ENCODE results near the gene NOL4L. TPM values are rescaled to one million over a fixed set of nuclear protein-coding genes. Genes with fewer than 3 reads are reported as not detected.
A peak's percentile ranks its signal among the peaks of the same experiment; 100 is the strongest.

The NOL4L gene
- total RNA-seq: 10 to 100 TPM; 21.8 to 22.1 TPM

DNA sequence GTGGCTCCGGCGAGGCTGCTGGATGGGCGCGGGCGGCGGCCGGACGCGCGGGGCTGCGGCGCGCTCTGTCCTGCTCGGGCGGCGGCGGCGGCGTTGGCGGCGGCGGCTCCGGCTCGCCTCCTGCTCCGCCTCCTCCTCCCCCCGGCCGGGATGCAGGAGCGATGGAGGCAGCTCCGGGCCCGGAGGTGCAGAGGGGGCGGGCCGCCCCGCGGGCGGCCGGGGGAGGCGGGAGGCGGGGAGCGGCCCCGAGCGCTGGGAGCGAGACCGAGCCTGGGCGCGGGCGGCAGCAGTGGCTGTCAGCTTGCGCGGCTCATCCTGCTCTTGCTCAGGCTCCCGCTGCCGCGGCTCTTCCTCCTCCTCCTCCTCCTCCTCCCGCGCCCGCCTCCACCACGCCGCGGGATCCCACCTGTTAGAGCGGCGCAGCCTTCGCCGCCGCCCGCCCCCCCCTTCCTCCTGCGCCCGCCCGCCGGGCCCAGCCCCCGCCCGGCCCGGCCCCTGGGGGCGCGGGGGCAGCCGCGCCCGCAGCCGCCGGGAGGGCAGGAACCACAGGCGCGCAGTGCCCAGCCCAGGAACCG lies at the start of gene NOL4L:
Gene NOL4L (minus strand): TSS at position 323 of the 575 bp plus-strand sequence. CDS start 443 bp downstream, outside the sequence.
- intact Hi-C loops (cut with micrococcal nuclease): loop anchor here (1.0 kb wide), 1 partner anchor 49 kb away; no protein-coding TSS in a partner anchor
- no peaks in the 10 kb centered on the region for H3K9me3 Mint-ChIP-seq
- H3K4me1 Mint-ChIP-seq (ENCODE audit: low read depth): peaks cover 30% of the 10 kb centered on the region
- CTCF ChIA-PET: interaction anchor here (1.3 to 1.6 kb wide), 2 partner anchors 46 to 63 kb away, joined by 4 read pairs; no protein-coding TSS in a partner anchor
- POLR2A ChIA-PET: interaction anchor here (1.2 to 1.4 kb wide), 2 partner anchors 48 to 51 kb away, joined by 3 read pairs; no protein-coding TSS in a partner anchor
- H3K27me3 Mint-ChIP-seq: peaks cover 3% of the 10 kb centered on the region
- peak within 1 kb of the TSS; percentile 78 for H3K4me3 Mint-ChIP-seq
- H3K27ac Mint-ChIP-seq: peak within 1 kb of the TSS; percentile 56
- H3K36me3 Mint-ChIP-seq: no peaks in the 10 kb centered on the region
- peak; percentile 58 for DNase-seq

DNA sequence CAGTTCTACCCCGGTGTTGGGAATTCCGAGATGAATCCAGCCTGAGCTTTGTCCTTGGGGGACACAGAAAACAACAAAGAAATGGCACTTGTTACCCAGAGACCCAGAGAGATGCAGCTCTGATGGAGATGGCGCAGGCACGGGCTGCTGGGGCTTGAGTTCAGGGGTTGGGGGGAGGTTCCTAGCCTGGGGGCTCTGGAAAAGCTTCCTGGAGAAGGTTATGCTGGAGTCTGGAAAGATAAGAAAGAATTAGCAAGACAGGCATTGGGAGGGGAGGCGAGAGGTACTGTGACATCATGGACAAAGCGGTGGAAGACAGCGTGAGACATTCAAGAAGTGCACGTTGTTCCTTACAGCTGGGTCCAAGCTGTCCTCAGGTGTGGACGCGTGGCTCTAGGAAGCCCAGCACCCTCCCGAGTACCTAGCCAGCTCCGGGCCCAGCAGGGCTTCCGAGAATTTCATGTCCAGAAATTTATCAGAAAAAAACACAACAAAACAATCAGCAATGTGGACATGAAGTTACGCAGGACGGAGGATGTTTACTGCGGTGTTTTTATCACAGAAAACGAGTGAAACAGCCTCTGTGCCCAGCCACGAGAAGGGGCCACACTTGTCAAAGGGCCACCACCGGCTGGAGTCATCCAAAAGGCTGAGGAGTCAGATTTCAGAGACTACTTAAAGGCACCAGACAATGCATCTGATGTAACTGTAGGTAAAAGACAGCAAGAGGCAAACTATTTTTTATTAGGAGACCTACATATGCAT lies 49.1 kb upstream of the NOL4L start:
- Mint-ChIP-seq H3K4me1 (ENCODE audit: low read depth) (no peaks in the 10 kb centered on the region), H3K9me3 (no peaks in the 10 kb centered on the region), H3K27me3 (no peaks in the 10 kb centered on the region), H3K4me3 (no peak overlapping the region), H3K36me3 (no peaks in the 10 kb centered on the region), H3K27ac (no peak overlapping the region)
- CTCF ChIA-PET: no interaction called here
- intact Hi-C loops (cut with micrococcal nuclease): no loop called here
- POLR2A ChIA-PET: no interaction called here
- DNase-seq: no peak

DNA sequence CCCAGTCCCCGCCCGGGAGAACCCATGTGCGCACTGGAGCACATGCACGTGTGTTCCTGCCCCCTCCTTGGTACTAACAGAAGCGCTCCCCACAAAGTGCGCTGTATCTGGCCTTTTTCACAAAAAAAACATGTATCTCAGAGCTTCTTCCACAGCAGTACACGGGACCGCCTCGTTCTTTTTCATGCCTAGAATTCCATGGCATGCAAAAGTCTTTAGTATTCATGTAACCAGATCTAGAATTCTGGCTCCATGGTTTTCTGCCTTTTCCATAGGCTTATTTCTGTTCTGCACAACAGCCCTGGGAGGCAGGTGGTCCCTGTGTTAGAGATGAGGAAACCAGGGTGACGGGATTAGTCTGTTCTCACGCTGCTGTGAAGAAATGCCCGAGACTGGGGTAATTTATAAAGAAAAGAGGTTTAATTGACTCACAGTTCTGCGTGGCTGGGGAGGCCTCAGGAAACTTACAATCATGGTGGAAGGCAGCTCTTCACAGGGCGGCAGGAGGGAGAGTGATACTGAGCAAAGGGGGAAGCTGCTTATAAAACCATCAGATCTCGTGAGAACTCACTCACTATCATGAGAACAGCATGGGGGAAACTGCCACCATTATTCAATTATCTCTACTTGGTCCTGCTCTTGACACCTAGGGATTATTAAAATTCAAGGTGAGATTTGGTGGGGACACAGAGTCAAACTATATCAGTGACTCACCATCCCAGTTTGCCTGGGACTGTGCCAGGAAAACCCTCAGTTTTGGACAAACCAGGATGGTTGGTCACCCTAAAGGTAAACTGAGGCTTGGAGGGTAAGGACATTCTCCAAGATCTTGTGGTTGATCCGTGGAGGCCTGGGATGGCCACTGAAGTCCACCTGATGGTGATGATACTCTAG lies 47.6 kb upstream of the NOL4L start:
- DNase-seq: no peak
- no peaks in the 10 kb centered on the region for H3K9me3 Mint-ChIP-seq
- H3K4me1 Mint-ChIP-seq (ENCODE audit: low read depth): no peaks in the 10 kb centered on the region
- no peaks in the 10 kb centered on the region for H3K36me3 Mint-ChIP-seq
- intact Hi-C loops (cut with micrococcal nuclease): no loop called here
- POLR2A ChIA-PET: no interaction called here
- no peak overlapping the region for H3K27ac Mint-ChIP-seq
- H3K27me3 Mint-ChIP-seq: no peaks in the 10 kb centered on the region
- H3K4me3 Mint-ChIP-seq: no peak overlapping the region
- CTCF ChIA-PET: no interaction called here

DNA sequence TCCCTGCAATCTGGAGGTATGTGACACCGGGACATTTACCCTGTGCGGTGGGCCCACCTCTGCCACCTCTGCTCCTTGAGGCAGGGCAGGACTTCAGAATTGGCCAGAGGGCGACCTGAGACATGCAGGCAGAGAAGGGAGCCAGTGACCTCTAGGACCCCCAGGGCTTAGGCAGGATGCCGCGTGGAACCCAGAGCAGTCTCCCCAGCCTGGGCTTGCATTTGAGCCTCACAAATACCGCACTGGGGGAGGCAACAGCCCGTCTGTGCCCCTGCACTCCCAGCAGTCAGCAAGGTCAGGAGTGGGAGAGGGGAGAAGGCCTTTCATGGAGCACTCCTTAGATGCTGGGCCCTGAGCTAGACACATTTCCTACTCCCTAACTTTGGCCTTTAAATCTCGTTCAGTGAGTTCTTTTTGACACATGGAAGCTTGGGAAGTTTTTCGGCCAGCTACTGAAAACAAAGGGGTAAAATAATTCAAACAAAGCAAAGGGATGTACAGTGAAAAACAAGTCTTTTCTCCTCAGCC lies 46.9 kb upstream of the NOL4L start:
- Mint-ChIP-seq H3K9me3 (no peaks in the 10 kb centered on the region), H3K27me3 (no peaks in the 10 kb centered on the region), H3K27ac (no peak overlapping the region), H3K4me3 (no peak overlapping the region), H3K36me3 (no peaks in the 10 kb centered on the region), H3K4me1 (ENCODE audit: low read depth) (peaks cover 3% of the 10 kb centered on the region)
- ChIA-PET POLR2A (no interaction called here), CTCF (no interaction called here)
- intact Hi-C loops (cut with micrococcal nuclease): no loop called here
- no peak for DNase-seq

DNA sequence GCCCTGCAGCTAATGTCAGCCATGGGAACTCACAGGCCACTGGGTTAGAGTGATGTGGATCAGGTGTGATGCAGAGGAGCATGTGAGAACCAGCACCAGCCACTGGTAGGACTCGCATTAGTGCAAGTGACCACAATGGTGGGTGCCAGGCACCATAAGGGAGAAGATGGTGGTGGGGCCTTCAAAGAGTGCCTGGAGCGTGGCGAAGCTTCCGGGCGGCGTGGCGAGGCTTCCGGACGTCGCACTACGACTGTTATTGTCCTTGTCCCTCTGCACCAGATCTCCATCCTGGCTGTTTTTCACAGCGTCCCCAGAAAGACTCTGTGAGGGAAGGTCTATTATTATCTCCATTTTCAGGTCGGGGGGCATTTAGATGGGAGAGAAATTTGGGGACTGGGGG lies 44.7 kb upstream of the NOL4L start:
- no peak for DNase-seq
- ChIA-PET CTCF (interaction anchor here (1.2 kb wide), 1 partner anchor 23 kb away, joined by 4 read pairs; no protein-coding TSS in a partner anchor), POLR2A (no interaction called here)
- Mint-ChIP-seq H3K27ac (no peak overlapping the region), H3K27me3 (peaks cover 3% of the 10 kb centered on the region), H3K9me3 (no peaks in the 10 kb centered on the region), H3K36me3 (no peaks in the 10 kb centered on the region), H3K4me3 (no peak overlapping the region), H3K4me1 (ENCODE audit: low read depth) (peaks cover 3% of the 10 kb centered on the region)
- intact Hi-C loops (cut with micrococcal nuclease): no loop called here

GRCh38 chr20:32628960-32629530 lies 43.9 kb upstream of the NOL4L start:
- no peak overlapping the region for H3K4me3 Mint-ChIP-seq
- H3K4me1 Mint-ChIP-seq (ENCODE audit: low read depth): peaks cover 3% of the 10 kb centered on the region
- H3K27ac Mint-ChIP-seq: no peak overlapping the region
- ChIA-PET POLR2A (no interaction called here), CTCF (interaction anchor here (0.6 to 1.2 kb wide), 2 partner anchors 23 to 59 kb away, joined by 3 to 4 read pairs; no protein-coding TSS in a partner anchor)
- H3K36me3 Mint-ChIP-seq: no peaks in the 10 kb centered on the region
- intact Hi-C loops (cut with micrococcal nuclease): no loop called here
- no peak for DNase-seq
- H3K9me3 Mint-ChIP-seq: no peaks in the 10 kb centered on the region
- peaks cover 3% of the 10 kb centered on the region for H3K27me3 Mint-ChIP-seq

GRCh38 chr20:32626859-32627636 lies 41.9 kb upstream of the NOL4L start:
- H3K27me3 Mint-ChIP-seq: peaks cover 3% of the 10 kb centered on the region
- peak; percentile 13 for DNase-seq
- ChIA-PET CTCF (interaction anchor here (0.6 kb wide), 1 partner anchor 26 kb away, joined by 3 read pairs; no protein-coding TSS in a partner anchor), POLR2A (no interaction called here)
- intact Hi-C loops (cut with micrococcal nuclease): no loop called here
- H3K27ac Mint-ChIP-seq: no peak overlapping the region
- H3K4me3 Mint-ChIP-seq: no peak overlapping the region
- no peaks in the 10 kb centered on the region for H3K9me3 Mint-ChIP-seq
- peaks cover 3% of the 10 kb centered on the region for H3K4me1 Mint-ChIP-seq (ENCODE audit: low read depth)
- no peaks in the 10 kb centered on the region for H3K36me3 Mint-ChIP-seq

DNA sequence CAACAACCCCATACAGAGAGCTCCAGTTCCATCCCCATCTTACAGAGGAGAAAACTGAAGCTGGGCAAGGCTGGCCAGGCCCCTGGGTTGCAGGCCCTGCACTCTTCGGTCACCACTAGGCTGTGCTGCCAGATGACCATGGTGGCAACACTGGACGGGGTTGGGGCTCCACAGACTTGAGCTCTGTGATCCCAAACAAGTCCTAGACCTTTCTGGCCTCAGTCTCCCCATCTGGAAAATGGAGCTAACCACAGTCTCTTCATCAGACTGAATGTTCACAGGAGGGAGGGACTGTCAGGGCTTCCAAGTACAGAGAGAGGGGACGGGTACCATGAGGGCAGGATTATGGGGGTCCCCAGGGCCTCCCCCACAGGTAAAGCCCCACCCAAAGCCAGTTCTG lies 41.3 kb upstream of the NOL4L start:
- CTCF ChIA-PET: interaction anchor here (0.6 kb wide), 1 partner anchor 26 kb away, joined by 3 read pairs; no protein-coding TSS in a partner anchor
- Mint-ChIP-seq H3K27me3 (peaks cover 3% of the 10 kb centered on the region), H3K4me1 (ENCODE audit: low read depth) (peaks cover 3% of the 10 kb centered on the region), H3K9me3 (no peaks in the 10 kb centered on the region), H3K36me3 (no peaks in the 10 kb centered on the region), H3K27ac (no peak overlapping the region), H3K4me3 (no peak overlapping the region)
- DNase-seq: no peak
- POLR2A ChIA-PET: no interaction called here
- intact Hi-C loops (cut with micrococcal nuclease): no loop called here

- H3K27ac Mint-ChIP-seq: no peak overlapping the region
- H3K4me3 Mint-ChIP-seq: no peak overlapping the region
- H3K27me3 Mint-ChIP-seq: peaks cover 3% of the 10 kb centered on the region
- H3K9me3 Mint-ChIP-seq: no peaks in the 10 kb centered on the region
- CTCF ChIA-PET: no interaction called here
- intact Hi-C loops (cut with micrococcal nuclease): no loop called here
- H3K4me1 Mint-ChIP-seq (ENCODE audit: low read depth): peaks cover 3% of the 10 kb centered on the region
- POLR2A ChIA-PET: no interaction called here
- H3K36me3 Mint-ChIP-seq: no peaks in the 10 kb centered on the region
- DNase-seq: no peak
Measured at GRCh38 chr20:32625996-32626395, 40.9 kb upstream of the NOL4L start.

DNA sequence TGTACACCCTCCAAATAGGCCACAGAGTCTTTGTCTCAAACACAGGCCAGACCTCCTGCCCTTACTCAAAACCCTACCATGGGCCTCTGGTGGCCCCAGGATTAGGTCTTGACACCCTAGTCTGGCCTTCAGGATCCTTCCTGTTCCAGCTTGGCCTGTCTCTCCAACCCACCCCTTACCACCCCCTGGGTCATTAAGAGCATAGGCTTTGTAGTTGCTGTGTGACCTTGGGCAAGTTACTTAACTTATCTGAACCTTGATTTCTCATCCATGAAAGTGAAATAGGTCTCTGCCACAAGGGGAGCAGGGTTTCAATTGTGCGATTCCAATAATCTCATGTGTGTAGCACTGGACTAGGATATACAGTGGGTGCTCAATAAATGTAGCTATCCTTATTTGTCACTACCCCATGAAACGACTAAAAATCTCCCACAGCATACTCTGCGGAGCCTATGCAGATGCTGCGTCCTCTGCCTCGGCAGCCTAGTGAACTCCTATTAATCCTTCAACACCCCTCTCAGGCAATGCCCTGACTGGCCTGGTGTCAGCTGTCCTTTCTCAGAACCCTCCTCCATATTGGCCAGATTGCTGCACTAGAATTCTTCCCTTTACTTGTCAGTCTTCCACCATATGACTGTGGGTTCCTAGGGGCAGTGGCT lies 39.7 kb upstream of the NOL4L start:
- CTCF ChIA-PET: no interaction called here

GRCh38 chr20:32623667-32624157 lies 38.6 kb upstream of the NOL4L start:
- no peaks in the 10 kb centered on the region for H3K9me3 Mint-ChIP-seq
- ChIA-PET POLR2A (no interaction called here), CTCF (no interaction called here)
- H3K36me3 Mint-ChIP-seq: no peaks in the 10 kb centered on the region
- H3K27ac Mint-ChIP-seq: no peak overlapping the region
- peaks cover 3% of the 10 kb centered on the region for H3K4me1 Mint-ChIP-seq (ENCODE audit: low read depth)
- H3K4me3 Mint-ChIP-seq: no peak overlapping the region
- H3K27me3 Mint-ChIP-seq: peaks cover 3% of the 10 kb centered on the region
- intact Hi-C loops (cut with micrococcal nuclease): no loop called here
- no peak for DNase-seq

More for the DNA sequence above, 39.7 kb upstream of the NOL4L start:
- no peak overlapping the region for H3K27ac Mint-ChIP-seq
- DNase-seq: no peak
- POLR2A ChIA-PET: no interaction called here
- H3K9me3 Mint-ChIP-seq: no peaks in the 10 kb centered on the region
- H3K4me1 Mint-ChIP-seq (ENCODE audit: low read depth): peaks cover 3% of the 10 kb centered on the region
- intact Hi-C loops (cut with micrococcal nuclease): no loop called here
- H3K4me3 Mint-ChIP-seq: no peak overlapping the region
- no peaks in the 10 kb centered on the region for H3K36me3 Mint-ChIP-seq
- H3K27me3 Mint-ChIP-seq: peaks cover 3% of the 10 kb centered on the region

Data from activated CD4-positive, alpha-beta memory T cell treated with anti-CD3 and anti-CD28 coated beads for 36 hours (primary cell).